Activated CD4-positive, alpha-beta T cell treated with anti-CD3 and anti-CD28 coated beads, Interleukin-2, amount 50 U/mL, for 16 hours (primary cell): Measurements from ENCODE around the gene SPIN1.

Source experiments
- DNase-seq: peaks from one replicate; pipeline ENCODE4 v3.0.0-alpha.2; 2020

SPIN1 gene

DNA sequence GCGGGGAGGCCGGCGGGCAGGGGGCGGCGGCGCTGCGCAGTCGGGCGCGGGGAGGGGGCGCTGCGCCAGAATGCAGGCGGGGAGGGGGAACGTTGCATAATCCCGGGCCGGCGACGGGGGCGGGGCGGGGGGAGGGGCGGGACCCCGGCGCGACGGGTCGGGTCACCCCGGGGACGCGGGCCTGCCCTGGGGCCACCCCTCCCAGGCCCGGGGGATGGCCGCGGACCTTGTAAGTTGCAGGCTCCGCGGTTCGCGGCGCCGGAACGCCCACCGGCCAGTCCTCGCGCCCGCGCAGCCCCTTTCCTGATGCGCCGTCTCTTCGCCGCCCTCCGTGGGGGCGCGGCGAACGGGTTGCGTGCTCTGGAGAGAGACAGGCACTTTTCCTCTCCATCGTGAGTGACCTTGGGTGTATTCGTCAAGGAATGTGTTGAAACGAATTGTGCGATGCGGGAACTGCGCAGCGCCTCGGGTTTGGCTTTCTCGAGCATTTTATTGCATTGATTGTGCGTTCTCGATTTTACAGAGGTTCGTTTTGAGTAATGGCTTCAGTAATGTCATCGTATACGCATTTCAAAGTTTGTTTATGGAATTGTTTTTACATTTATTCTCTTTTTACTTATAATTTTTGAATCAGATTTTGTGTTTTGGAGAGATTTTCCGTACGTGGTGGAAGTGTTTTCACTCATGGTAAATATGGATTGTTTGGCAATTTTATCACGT, 802 bp downstream of the SPIN1 start:
- DNase-seq: peak; percentile 53

DNA sequence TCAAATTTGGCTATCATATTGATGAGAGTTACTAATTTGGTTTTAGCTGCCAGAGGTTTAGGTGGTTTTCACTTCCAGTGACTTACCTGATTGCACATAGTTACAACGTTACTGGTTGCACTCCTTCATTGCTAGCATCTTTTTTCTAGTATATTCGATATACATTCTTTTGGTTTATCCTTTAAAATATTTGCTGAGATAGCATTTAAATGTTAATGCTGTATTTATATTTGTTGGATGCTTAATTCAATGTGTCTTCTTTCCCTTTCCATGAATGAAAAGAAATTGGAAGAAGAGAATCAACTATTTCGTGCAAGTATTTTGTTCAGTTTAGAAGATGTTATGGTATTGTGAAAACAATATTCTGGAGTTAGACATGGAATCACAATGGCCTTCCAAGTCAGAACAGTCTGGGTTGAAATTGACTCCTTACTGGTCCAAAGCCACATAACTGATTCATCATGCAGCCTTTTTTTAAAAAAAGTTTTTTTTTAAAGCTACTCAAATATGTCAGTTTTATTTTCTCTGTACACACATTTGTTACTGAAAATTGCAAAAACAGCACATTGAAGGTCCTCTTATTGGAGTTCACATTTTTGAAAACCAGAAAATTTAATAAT, 2.2 kb downstream of the SPIN1 start:
- DNase-seq: no peak

DNA sequence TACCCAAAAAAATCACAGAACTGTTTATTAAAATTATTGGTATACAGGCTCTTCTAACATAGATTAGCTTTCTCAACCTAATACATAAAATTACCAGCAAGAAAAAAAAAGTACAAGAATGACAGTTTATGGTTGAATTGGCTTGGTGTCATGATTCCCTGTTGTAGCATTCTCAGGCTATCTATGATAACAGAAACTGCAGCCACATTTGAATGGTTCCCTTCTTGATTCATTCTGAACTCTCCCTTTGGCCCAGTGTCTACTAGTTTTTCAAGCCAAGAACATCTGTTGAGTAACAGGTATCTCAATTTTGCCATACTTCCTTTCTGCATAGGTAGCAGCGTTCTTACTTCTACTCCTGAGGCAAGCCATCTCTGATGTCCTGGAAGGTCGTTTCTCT, 3.0 kb downstream of the SPIN1 start:
- DNase-seq: no peak

DNA sequence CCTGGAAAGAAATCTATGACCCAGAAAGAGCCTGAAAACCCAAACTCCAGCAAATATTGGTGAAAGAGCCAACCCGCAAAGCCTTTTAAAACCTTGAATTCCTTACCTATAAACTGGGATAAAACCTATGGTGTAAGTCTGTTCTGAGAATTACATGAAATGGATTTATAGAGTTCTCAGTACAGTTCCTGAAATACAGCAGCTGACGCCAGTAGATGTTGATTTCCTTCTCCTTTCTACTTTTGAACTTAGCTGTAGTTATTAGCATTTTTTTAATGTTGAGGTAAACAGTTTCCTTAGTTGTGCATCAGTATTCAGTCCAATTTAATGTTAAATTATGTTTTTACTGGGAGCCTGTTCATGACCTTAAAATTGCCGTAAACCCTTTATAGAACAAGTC, 3.7 kb downstream of the SPIN1 start:
- DNase-seq: no peak

DNA sequence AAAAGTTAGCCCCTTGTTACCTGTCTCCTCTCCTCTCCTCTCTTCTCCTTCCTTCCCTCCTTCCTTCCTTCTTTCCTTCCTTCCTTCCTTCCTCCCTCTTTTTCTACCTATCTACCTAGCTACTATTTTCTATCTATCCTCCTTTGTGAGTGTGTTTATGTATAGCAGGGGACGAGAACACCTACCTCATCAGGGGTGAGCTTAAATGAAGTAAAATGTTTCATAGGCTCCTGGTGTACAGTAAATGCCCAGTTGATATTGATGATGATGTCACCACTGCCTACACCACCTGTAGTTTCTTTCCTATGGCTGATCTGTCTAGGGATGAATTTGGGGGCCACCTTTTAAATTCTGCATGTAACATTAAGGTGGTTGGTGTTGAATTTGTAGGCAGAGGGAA, 4.3 kb downstream of the SPIN1 start:
- no peak for DNase-seq

DNA sequence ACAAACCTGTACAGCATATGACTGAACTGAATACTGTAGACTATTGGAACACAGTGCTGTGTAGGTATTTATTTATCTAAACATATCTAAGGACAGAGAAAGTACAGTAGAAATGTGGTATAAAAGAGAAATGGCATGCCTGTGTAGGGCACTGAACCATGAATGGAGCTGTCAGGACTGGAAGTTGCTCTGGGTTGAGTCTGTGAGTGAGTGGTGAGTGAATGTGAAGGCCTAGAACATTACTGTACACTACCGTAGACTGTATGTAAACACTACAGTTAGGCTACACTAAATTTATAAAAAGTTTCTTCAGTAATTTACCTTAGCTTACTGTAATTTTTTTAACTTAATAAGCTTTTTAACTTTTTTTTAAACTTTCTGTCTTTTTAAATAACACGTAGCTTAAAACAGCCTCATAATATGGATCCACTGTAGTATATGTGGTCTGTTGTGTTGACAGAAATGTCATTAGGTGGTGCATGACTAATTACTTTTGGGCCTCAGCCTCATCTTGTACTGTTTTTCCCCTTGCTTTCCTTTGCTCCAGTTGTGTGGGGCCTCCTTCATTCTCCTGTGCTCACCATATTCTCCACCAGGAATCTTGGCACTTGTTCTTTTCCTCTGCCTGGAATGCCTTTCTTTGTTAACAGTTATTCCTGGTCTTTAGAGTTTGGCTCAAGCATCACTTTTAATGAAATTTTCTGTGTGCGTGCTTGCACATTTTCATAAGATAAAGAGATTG, 8.8 kb downstream of the SPIN1 start:
- no peak for DNase-seq

DNA sequence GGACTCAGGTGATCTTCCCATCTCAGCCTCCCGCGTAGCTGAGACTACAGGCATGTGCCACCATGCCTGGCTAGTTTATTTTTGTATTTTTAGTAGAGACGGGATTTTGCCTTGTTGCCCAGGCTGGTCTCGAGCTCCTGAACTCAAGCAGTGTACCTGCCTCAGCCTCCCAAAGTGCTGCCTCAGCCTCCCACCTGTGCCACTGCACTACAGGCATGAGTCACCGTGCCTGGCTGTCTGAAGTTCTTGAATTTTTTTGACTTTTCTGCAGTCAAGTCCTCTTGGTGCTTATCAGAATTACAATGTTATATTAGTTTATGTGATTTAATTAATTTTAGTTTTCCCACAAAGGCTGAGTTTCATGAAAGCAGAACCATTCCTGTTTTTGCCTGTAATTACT, 9.8 kb downstream of the SPIN1 start:
- DNase-seq: no peak

DNA sequence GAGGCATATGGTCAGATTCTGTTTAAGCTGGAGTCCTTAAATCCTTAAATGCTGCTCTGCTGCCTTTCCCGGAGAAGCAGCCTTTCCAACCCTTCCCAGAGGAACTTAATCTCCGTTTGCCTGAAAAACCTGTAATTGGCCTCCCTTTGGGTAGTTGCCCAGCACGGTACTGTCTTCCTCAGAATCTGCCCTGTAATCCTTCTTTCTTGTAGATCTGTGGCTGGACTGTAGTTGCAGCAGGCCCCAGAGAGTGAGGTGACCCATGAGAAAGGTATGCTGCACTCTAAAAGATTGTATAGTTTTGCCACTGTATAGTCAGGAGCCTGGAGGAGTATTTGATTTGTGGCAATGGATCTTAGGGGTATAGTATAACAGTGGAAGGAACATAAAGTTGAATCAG, 11.7 kb downstream of the SPIN1 start:
- no peak for DNase-seq

DNA sequence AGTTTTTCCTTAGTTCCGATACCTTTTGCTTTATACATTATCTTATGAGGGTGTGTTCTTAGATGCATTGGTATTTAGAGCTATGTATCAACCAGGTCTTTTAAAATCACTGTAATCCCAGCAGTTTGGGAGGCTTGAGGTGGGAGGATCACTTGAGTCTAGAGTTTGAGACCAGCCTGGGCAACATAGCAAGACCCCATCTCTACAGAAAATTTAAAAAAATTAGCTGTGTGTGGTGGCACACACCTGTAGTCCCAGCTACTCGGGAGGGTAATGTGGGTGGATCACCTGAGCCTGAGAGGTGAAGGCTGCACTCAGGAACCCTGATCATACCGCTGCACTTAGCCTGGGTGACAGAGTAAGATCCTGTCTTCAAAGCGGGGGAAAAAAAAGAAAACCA, 15.1 kb downstream of the SPIN1 start:
- DNase-seq: no peak

DNA sequence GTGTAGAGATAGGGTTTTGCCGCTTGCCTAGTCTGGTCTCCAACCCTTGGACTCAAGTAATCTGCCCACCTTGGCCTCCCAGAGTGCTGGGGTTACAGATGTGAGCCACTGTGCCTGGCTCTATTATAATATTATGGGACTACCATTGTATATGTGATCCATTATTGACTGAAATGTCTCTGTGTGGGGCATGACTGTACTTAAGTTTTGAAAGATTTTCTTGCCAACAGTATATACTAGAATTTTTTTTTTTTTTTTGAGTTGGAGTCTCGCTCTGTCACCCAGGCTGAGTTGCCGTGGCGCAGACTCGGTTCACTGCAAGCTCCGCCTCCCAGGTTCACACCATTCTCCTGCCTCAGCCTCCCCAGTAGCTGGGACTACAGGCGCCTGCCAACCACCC, 17.8 kb downstream of the SPIN1 start:
- DNase-seq: no peak

DNA sequence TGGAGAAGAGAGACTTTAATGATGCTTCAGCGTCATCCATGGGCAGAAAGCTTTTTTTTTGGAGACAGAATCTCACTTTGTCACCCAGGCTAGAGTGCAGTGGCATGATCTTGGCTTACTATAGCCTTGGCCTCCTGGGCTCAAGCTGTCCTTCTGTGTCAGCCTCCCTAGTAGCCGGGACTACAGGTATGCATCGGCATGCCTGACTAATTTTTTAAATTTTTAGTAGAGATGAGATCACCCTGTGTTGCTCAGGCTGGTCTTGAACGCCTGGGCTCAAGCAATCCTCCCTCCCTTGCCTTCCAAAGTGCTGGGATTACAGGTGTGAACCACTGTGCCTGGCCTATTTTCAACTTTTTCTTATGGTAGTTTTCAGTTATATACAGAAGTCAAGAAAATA, 23.2 kb downstream of the SPIN1 start:
- no peak for DNase-seq

DNA sequence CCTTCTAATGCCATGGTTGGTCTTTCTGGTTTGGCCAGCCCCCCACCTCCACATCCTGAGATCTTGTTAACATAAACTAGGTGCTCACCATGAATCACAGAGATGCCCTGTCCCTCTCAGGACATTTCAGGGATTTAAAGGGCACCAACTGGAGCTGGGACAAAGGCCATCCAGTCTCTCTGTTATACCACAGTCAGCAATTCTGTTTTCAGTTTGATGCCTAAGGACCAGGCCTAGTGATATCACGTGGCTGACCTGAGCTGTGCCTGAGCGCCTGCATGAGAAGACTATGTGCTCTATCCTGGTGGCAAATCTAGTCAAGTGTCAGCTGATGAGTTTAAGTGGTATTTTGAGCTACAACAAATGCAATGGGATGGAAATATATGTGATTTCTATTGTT, 26.1 kb downstream of the SPIN1 start:
- DNase-seq: no peak

DNA sequence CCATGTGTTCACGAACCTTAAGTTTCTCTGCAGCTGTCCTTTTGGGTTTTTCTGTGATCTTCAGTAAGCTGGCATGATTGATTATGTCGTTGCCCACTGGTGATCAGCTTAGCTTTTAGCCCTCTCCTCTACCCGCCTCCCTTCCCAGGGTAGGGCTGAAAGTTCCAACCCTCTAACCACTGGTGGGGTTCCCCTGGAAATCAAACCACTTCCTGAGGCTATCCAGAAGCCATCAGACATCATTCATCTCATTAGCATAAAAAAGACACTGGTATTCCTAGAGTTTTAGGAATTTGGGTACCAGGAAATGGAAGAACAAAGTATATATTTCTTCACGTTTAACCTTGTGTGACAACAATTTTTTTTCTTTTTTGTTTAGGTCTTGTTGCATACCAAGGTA, 29.8 kb downstream of the SPIN1 start:
- no peak for DNase-seq

DNA sequence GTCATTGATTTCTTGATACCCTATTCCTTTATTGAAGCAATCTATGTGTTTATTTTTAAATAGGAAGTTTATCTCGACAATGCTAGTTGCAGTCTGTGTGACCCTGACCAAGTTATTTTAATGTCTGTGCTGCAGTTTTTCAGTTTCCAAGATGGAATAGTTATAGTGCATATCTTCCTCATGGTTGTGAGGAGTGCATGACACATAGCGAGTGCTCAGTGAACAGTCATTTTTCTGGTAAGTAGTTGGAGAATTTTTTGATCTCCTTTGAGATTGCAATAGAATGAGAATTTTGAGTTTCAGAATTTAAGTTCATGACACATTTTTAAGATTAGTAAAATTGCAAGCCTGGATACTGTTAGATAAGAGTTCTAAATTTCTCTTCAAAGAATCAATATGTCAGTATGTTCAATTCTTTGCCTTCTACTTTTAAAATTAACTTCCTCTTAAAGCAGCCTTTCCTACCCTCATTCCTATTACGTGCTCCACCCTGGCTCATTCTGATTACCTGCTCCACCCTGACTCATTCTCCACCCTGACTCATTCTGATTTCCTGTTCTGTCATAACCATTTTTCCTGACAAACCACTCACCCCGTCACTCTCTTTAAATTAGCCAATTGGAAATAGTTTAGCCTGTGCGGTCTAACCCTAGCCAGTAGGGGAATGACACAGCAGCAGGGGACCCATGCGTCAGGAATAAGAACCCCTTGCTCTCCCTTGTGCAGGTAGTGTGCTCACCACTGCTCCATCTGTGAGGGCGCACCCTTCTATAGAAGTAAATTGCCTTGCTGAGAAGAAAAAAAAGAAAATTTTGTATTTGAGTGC, 30.7 kb downstream of the SPIN1 start:
- peak; percentile 85 for DNase-seq

DNA sequence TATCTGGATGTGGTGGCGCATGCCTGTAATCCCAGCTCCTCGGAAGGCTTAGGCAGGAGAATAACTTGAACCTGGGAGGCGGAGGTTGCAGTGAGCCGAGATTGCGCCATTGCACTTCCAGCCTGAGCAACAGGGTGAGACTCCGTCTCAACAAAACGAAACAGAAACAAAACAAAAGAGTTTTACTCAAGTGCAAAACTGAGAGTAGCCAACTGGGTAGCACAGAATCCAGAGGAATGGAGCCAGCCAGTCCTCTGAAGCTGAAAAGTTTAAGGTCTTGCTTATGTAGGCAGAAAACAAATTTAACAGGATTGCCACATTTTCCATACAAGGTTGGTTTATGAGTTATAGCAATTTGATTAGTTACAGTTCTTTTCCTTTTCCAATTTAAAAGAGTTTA, 32.0 kb downstream of the SPIN1 start:
- no peak for DNase-seq

DNA sequence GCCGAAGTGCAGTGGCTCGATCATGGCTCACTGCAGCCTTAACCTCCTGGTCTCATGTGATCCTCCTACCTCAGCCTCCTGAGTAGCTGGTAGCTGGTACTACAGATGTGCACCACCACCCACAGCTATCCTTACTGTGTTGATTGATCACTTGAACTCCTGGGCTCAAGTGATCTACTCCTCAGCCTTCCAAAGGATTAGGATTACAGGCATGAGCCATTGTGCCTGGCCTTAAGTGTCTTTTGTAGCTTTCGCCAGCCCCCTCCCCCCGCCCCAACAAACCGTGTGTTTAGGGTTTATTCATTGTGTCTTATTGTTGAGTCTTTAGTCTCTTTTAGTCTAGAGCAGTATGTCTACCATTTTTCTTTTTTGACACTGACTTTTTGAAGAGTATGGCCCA, 33.1 kb downstream of the SPIN1 start:
- no peak for DNase-seq

DNA sequence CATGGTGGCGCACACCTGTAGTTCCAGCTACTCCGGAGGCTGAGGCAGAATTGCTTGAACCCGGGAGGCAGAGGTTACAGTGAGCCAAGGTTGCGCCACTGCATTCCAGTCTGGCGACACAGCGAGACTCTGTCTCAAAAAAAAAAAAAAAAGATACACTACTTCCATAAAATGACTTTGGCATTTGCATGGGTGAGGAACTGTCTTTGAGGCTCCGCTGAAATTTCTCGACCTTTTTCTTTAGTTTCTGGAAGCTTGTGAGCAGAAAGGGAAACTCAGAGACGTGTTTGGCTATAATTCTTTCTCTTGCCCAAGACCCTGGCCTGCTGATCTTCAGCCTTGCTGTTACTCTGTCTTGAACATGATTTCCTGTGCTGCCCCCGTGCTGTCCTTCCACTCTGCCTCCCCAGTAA, 37.3 kb downstream of the SPIN1 start:
- no peak for DNase-seq

DNA sequence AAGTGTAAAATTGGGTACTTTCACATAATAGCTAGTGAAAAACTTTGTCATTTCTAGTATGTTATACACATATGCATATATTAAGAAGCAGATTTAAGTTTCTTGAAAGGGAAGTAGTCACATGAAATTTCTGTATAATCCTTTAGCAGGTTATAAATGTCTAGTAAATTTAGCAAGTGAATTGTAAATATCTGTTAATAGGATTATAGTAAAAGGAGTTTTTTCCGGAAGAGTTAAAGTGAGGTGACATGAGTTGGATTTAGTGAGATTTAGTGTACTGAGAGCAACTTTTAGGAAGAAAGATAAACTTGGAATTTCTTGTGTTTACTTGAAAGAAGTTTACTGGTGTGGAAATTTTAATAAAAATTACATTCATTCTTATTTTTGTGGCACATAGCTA, 38.4 kb downstream of the SPIN1 start:
- no peak for DNase-seq

DNA sequence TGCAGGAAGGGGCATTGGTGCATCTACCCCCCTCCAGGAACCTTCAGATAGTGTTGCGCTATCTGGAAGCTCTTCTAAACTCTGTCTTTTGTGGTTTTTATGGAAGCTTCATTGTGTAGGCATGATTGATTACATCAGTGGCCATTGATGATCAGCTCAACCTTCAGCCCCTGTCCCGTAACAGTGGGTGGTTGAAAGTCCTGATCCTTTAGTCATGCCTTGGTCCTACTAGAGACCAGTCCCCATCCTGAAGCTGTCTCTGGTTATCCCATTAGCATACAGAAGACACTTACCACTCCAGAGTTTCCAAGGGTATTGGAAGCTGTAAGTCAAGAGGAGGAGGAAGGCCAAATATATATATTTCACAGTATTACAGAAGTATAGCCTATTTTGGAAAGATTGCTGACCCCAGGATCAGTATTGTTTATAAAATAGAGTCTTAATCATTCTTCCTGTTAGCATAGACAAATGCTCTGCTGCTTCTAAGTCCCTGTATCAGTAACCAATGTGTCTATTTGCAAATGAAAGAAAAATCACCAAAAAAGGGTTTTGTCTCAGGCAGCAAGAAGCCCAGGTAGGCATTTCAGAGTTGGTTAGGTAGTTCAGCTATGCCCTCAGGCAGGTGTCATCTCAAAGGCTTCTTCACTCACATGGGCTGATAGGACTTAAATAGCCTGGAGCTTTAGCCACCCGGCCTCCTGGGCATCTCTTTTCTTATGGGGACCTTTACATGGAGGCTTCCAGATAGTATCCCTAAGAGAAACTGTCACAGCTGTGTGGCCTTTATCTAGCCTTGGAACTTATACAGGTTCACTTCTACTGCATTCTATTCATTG, 41.6 kb downstream of the SPIN1 start:
- DNase-seq: no peak

DNA sequence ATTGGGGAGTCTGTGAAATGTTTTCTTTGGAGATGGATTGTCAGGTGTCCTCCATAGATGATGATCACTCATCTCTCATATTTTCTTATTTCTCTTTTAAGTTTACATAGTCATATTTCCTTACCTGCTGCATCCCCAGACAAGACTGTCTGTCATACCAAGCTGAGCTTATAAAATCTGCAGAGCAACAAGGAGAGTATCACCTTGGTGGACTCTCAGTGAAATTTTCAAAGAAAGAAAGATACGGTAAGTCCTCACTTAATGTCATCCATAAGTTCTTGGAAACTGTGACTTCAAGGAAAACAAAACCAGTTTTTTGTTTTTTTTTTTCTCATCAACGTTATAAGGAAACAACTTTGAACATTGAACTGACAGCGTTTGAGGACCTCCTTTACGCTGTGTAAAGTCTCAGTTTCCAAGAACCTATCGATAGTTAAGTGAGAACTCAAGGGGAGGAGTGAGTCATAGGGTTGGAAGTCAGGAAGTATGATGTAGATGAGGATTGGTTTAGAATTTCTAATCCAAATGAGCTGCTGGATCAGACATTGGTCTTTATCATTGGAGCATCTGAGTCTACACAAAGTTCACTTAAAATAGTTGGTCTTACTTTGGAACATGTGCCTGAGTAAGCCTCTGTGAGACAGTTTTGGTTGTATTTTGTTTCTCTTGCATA, 45.5 kb downstream of the SPIN1 start:
- peak; percentile 51 for DNase-seq

DNA sequence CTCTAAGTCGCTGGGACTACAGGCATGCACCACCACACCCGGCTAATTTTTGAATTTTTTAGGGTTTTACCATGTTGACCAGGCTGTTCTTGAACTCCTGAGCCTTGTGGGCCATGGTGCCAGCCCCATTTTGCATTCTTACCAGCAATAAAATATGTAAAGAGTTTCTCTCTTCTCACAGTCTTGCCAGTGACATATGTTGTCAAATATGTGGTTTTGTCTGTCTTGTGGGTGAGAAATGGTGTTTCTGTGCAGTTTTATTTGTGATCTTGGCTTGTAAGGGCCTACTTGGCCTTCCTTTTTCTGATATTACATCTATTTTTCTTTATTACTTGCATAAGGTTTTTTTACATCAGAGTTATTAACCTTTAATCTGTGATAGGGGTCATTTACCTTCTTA, 47.1 kb downstream of the SPIN1 start:
- no peak for DNase-seq

DNA sequence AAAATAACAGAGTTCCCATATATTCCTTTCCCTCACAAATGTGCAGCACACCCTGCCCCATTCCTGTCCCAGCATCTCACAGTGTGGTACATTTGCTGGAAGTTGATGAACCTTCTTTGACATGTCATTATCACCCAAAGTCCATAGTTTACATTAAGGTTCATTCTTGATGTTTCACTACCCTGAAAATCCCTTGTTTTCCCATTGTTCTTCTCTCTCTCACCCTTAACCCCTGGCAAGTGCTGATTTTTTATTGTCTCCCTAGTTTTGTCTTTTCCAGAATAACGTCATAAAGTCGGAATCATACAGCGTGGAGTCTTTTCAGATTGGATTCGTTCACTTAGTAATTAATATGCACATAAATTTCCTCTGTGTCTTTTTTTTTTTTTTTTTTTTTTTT, 48.1 kb downstream of the SPIN1 start:
- DNase-seq: no peak
